Fibroblast of lung (primary cell): ENCODE measurements around the gene KIAA0040. TPM values are rescaled to one million over a fixed set of nuclear protein-coding genes. Genes with fewer than 3 reads are reported as not detected.

Experiments used
- DNase-seq, 2 donors: peaks; one replicate each; pipeline versions ENCODE4 v3.0.0 to v3.0.0-alpha.2; 2010; ENCODE audit warnings: low read depth in 2 of 2
- H2AFZ ChIP-seq: 2 replicates; pipeline ENCODE4 v1.5.1; 2012; ENCODE audit warnings: low read length, control low read depth, inconsistent platforms
- H3K27ac ChIP-seq: 2 replicates; pipeline ENCODE4 v1.5.1; 2011; ENCODE audit warnings: low read length, control low read depth; ENCODE audit not compliant: insufficient read depth
- H3K27me3 ChIP-seq: 2 replicates; pipeline ENCODE4 v1.5.1; 2011; ENCODE audit warnings: mild to moderate bottlenecking, low read length; ENCODE audit not compliant: control insufficient read depth, insufficient read depth
- H3K36me3 ChIP-seq: 2 replicates; pipeline ENCODE4 v1.5.1; 2011; ENCODE audit warnings: low read length; ENCODE audit not compliant: control insufficient read depth, insufficient read depth
- H3K4me1 ChIP-seq: 2 replicates; pipeline ENCODE4 v1.5.1; 2011; ENCODE audit warnings: low read length; ENCODE audit not compliant: control insufficient read depth, insufficient read depth; ENCODE audit errors: extremely low read depth
- H3K4me2 ChIP-seq: 2 replicates; pipeline ENCODE4 v1.5.1; 2011; ENCODE audit warnings: low read length, control low read depth; ENCODE audit not compliant: insufficient read depth; ENCODE audit errors: extremely low read depth
- H3K4me3 ChIP-seq, 4 experiments: fragments of 200-600 bp in 1 of 4; sonication (generic) in 1 of 4; replicated peaks in 1 of 4; 2 replicates each; pipeline ENCODE4 v1.5.1; 2011 to 2016; ENCODE audit warnings: low read length in 4 of 4, low read depth in 3 of 4, mild to moderate bottlenecking in 3 of 4, control low read depth in 2 of 4, inconsistent platforms in 1 of 4, mixed read lengths in 1 of 4; ENCODE audit not compliant: insufficient read depth in 1 of 4; ENCODE audit errors: control extremely low read depth in 1 of 4
- H3K79me2 ChIP-seq: 2 replicates; pipeline ENCODE4 v1.5.1; 2012; ENCODE audit warnings: mild to moderate bottlenecking, low read length, inconsistent platforms; ENCODE audit not compliant: control insufficient read depth, insufficient read depth
- H3K9ac ChIP-seq: 2 replicates; pipeline ENCODE4 v1.5.1; 2011; ENCODE audit warnings: mild to moderate bottlenecking, low read length, control low read depth; ENCODE audit not compliant: insufficient read depth
- H3K9me3 ChIP-seq: 2 replicates; pipeline ENCODE4 v1.5.1; 2012; ENCODE audit warnings: low read depth, low read length; ENCODE audit not compliant: control insufficient read depth, insufficient read depth
- H4K20me1 ChIP-seq: 2 replicates; pipeline ENCODE4 v1.5.1; 2011; ENCODE audit warnings: low read length; ENCODE audit not compliant: control insufficient read depth, insufficient read depth; ENCODE audit errors: extremely low read depth
- EZH2 ChIP-seq: IDR thresholded peaks from 2 replicates; pipeline ENCODE4 v1.5.1; 2012; ENCODE audit warnings: low read length, control low read depth, mild to moderate bottlenecking; ENCODE audit errors: missing control alignments
- polyA plus RNA-seq, 2 donors: library from polyadenylated mRNA; depleted of rRNA in 1 of 2; stranded (reverse) in 1 of 2; unstranded in 1 of 2; fragments of >200 nt; gene quantifications; 2 replicates each; pipeline ENCODE4 v1.2.1, GENCODE V29; 2011 to 2012; ENCODE audit warnings: missing spikeins in 1 of 2
- total RNA-seq: library from RNA; depleted of rRNA; stranded (reverse); fragments of >200 nt; gene quantifications from 2 replicates; pipeline ENCODE4 v1.2.1, GENCODE V29; 2014
- TF ChIP-seq, protein P1 (sequence below), 2 donors: IDR thresholded peaks in 1 of 2; conservative IDR thresholded peaks in 1 of 2; 1 replicate in 1 of 2; 2 replicates in 1 of 2; pipeline ENCODE4 v1.5.1; 2011 to 2012; ENCODE audit warnings: low read length in 2 of 2, control low read depth in 1 of 2, inconsistent platforms in 1 of 2, low read depth in 1 of 2, mild to moderate bottlenecking in 1 of 2

Gene KIAA0040
- total and polyA plus RNA-seq, 2 donors (not counting 1 experiment from before 2014, with no cell fraction given) = 0.17 to 24.7 TPM

DNA sequence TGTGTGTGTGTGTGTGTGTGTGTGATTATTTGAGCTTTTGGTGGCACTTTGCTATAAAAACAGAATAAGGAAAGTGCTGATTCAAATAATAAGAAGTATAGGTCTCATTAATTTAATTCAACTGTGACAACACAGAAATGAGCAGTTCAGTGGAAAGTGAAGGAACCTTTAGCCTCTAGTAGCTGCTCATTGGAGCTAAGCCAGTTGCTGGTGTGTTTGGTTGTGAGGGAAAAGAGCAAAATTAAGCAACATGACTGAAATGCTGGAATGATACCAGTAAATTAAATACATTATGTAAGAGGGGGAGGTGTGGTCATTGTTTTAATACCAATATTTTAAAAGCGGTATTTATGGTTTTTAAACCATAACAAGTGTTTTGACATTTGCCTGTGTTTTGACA, 55.2 kb downstream of the KIAA0040 start:
- TF ChIP-seq, protein P1, sequence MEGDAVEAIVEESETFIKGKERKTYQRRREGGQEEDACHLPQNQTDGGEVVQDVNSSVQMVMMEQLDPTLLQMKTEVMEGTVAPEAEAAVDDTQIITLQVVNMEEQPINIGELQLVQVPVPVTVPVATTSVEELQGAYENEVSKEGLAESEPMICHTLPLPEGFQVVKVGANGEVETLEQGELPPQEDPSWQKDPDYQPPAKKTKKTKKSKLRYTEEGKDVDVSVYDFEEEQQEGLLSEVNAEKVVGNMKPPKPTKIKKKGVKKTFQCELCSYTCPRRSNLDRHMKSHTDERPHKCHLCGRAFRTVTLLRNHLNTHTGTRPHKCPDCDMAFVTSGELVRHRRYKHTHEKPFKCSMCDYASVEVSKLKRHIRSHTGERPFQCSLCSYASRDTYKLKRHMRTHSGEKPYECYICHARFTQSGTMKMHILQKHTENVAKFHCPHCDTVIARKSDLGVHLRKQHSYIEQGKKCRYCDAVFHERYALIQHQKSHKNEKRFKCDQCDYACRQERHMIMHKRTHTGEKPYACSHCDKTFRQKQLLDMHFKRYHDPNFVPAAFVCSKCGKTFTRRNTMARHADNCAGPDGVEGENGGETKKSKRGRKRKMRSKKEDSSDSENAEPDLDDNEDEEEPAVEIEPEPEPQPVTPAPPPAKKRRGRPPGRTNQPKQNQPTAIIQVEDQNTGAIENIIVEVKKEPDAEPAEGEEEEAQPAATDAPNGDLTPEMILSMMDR (conservative IDR thresholded peaks at IDR 0.05 in 1 of 2, IDR thresholded peaks at IDR 0.05 in 1 of 2; ENCODE audit: low read depth in 1 of 2, low read length in 2 of 2) = no peak
- TF ChIP-seq EZH2 = no peak
- Histone ChIP-seq H3K27me3 (no peaks in the 10 kb centered on the region), H3K79me2 (no peaks in the 10 kb centered on the region), H3K9me3 (no peaks in the 10 kb centered on the region), H3K9ac (no peak overlapping the region), H3K4me3 (no peak overlapping the region), H3K4me2 (no peak overlapping the region), H2AFZ (no peak overlapping the region), H3K4me1 (no peaks in the 10 kb centered on the region), H4K20me1 (no peaks in the 10 kb centered on the region), H3K27ac (no peak overlapping the region), H3K36me3 (no peaks in the 10 kb centered on the region)
- no peak for DNase-seq

DNA sequence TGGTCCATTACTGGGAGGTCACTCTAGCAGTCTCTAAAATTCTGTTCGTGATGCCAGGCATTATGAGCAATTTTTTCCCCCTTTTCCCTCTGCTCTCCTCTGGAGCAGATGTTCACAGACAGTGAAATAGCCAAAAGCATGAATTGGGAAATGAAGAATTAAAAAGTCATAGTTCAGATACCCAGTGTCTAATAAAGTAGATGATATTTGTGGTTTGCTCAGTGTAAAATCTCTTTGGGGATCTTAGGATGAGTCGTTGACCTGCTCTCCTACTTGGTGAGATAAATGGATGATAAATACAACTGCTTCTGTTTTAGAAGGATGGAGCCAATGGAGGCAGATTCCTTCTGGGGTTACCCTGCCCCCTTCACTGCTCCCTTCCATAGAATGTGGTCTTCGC, 56.3 kb downstream of the KIAA0040 start:
- no peaks in the 10 kb centered on the region for H3K79me2 ChIP-seq
- no peaks in the 10 kb centered on the region for H3K9me3 ChIP-seq
- no peaks in the 10 kb centered on the region for H4K20me1 ChIP-seq
- no peak overlapping the region for H3K27ac ChIP-seq
- no peak overlapping the region for H2AFZ ChIP-seq
- H3K36me3 ChIP-seq = no peaks in the 10 kb centered on the region
- no peak for TF ChIP-seq EZH2
- TF ChIP-seq, protein P1 (conservative IDR thresholded peaks at IDR 0.05 in 1 of 2, IDR thresholded peaks at IDR 0.05 in 1 of 2; ENCODE audit: low read depth in 1 of 2, low read length in 2 of 2) = no peak
- no peaks in the 10 kb centered on the region for H3K4me1 ChIP-seq
- H3K27me3 ChIP-seq = no peaks in the 10 kb centered on the region
- H3K4me3 ChIP-seq = no peak overlapping the region
- DNase-seq = no peak
- no peak overlapping the region for H3K9ac ChIP-seq
- H3K4me2 ChIP-seq = no peak overlapping the region

DNA sequence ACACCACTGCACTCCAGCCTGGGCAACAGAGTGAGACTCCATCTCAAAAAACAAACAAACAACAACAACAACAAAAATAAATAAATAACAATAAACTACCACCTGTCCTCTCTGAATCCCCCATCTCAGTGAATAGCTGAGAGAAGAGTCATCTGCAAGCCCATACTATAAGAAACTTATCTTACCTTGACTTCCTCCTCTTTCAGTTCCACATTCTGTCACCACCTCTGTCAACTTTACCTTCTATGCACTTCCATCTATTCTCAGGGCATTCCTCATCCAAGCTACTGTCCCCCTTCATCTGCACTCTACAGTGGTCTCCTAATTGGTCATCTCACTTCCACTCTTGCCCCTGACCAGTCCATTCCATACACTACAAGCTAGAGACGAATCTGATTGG, 58.1 kb downstream of the KIAA0040 start:
- no peak overlapping the region for H3K27ac ChIP-seq
- DNase-seq = no peak
- no peaks in the 10 kb centered on the region for H4K20me1 ChIP-seq
- H3K4me2 ChIP-seq = no peak overlapping the region
- H3K4me3 ChIP-seq = no peak overlapping the region
- no peak overlapping the region for H2AFZ ChIP-seq
- no peaks in the 10 kb centered on the region for H3K9me3 ChIP-seq
- no peaks in the 10 kb centered on the region for H3K79me2 ChIP-seq
- H3K36me3 ChIP-seq = no peaks in the 10 kb centered on the region
- H3K9ac ChIP-seq = no peak overlapping the region
- H3K27me3 ChIP-seq = no peaks in the 10 kb centered on the region
- peaks cover 2% of the 10 kb centered on the region for H3K4me1 ChIP-seq
- TF ChIP-seq, protein P1 (conservative IDR thresholded peaks at IDR 0.05 in 1 of 2, IDR thresholded peaks at IDR 0.05 in 1 of 2; ENCODE audit: low read depth in 1 of 2, low read length in 2 of 2) = no peak
- no peak for TF ChIP-seq EZH2
